Measurements from ENCODE around the gene PTPRG.

GRCh38 chr3:62265528-62265927 lies 704.2 kb downstream of the PTPRG start:
- no peak for TF ChIP-seq TFE3 (CRISPR knock-in tag; IDR thresholded peaks at IDR 0.05)
- no peak for TF ChIP-seq PREB (CRISPR knock-in tag; IDR thresholded peaks at IDR 0.05)
- no peak for TF ChIP-seq JUN (CRISPR knock-in tag; IDR thresholded peaks at IDR 0.05)
- TF ChIP-seq CTCF (CRISPR knock-in tag; IDR thresholded peaks at IDR 0.05), result no peak

Data from HepG2 (cell line).